Breast epithelium (tissue), 4 donors: ENCODE data around the gene PPP1R2. TPM values are rescaled to one million over a fixed set of nuclear protein-coding genes. Genes with fewer than 3 reads are reported as not detected.
"Not testable (repeated sequence)": the region's sequence is repeated elsewhere in the genome, so short reads cannot be mapped to it uniquely, and the experiment has no call there.

Experiments used
- DNase-seq, 2 donors: peaks; one replicate each; pipeline ENCODE4 v3.0.0-alpha.2; 2019; ENCODE audit warnings: low spot score in 2 of 2
- H3K27ac ChIP-seq, 2 donors: fragments of 200-600 bp; sonication (generic) in 1 of 2; one replicate each; pipeline ENCODE4 v1.5.1; 2016 to 2019; ENCODE audit warnings: mild to moderate bottlenecking in 1 of 2
- H3K27me3 ChIP-seq, 2 donors: fragments of 200-600 bp; sonication (generic) in 1 of 2; one replicate each; pipeline versions ENCODE4 v1.5.1 to v1.6.0; 2017 to 2019; ENCODE audit warnings: control low read depth in 1 of 2, mild to moderate bottlenecking in 1 of 2
- H3K36me3 ChIP-seq: fragments of 200-600 bp; one replicate; pipeline ENCODE4 v1.5.1; 2019
- H3K4me1 ChIP-seq, 2 donors: fragments of 200-600 bp; sonication (generic); one replicate each; pipeline ENCODE4 v1.5.1; 2016 to 2019; ENCODE audit warnings: control low read depth in 1 of 2
- H3K4me3 ChIP-seq, 3 donors: fragments of 200-600 bp; sonication (generic); 1 replicate in 2 of 3; 2 replicates in 1 of 3; pipeline ENCODE4 v1.5.1; 2016 to 2019; ENCODE audit warnings: mild to moderate bottlenecking in 3 of 3, moderate library complexity in 2 of 3
- H3K9me3 ChIP-seq, 2 donors: fragments of 200-600 bp; sonication (generic) in 1 of 2; one replicate each; pipeline ENCODE4 v1.5.1; 2016 to 2019; ENCODE audit warnings: control low read depth in 1 of 2
- POLR2A ChIP-seq: fragments of 450-650 bp; IDR thresholded peaks from one replicate; pipeline ENCODE4 v1.6.1; 2016; ENCODE audit warnings: antibody characterized with exemption, mild to moderate bottlenecking, moderate library complexity
- POLR2AphosphoS5 ChIP-seq, 3 donors: sonication (generic); formaldehyde crosslinking; IDR thresholded peaks; one replicate each; pipeline ENCODE4 v1.6.1; 2017; ENCODE audit warnings: antibody characterized with exemption in 3 of 3
- intact Hi-C: fragments of 100-400 bp; cut with DNase I; formaldehyde crosslinking; loops from one replicate; pipeline ENCODE4 v1.15.1; 2023; ENCODE audit warnings: low total_unique reads
- total RNA-seq, 3 donors: library from RNA; depleted of rRNA; stranded (reverse); fragments of >200 nt; gene quantifications; one replicate each; pipeline ENCODE4 v1.1.0, GENCODE V29; 2016
- TF ChIP-seq, protein P1 (sequence below), 3 donors: fragments of 450-650 bp; IDR thresholded peaks; one replicate each; pipeline ENCODE4 v1.5.1; 2016 to 2017; ENCODE audit warnings: antibody characterized with exemption in 3 of 3, mild to moderate bottlenecking in 3 of 3, moderate library complexity in 3 of 3

PPP1R2 gene
- total RNA-seq, 3 donors from 2014 or later, result 44.8 to 65.7 (median 61.6) TPM

DNA sequence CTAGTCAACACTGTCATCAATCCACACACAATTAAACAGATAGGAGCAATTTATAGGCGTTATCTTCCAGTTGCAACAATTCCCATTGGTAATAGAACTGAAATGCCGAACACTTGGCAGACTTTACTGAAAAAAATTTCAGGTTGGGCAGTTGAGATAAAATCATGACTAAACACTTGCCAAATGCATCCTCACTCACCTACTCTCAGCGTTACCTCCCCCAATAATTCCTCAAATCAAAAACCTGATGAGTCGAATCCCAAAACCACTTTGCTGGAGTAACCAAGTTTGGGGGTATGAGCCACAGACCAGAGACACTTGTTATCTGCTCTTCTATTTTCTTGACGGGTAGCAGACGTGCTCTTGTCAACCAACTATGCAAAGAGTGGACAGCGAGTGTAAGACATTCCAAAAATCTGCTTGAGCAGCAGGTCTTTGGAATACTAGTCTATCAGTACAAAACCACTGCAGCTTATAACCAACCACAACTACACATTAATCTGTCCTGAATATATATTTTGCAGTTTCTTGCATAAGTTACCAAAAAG, 30.3 kb downstream of the PPP1R2 start:
- Histone ChIP-seq H3K36me3 (no peaks in the 10 kb centered on the region), H3K4me1 (no peaks in the 10 kb centered on the region), H3K27me3 (no peaks in the 10 kb centered on the region), H3K4me3 (no peak overlapping the region), H3K9me3 (no peaks in the 10 kb centered on the region), H3K27ac (no peak overlapping the region)
- intact Hi-C loops, result no loop called here
- TF ChIP-seq, protein P1, sequence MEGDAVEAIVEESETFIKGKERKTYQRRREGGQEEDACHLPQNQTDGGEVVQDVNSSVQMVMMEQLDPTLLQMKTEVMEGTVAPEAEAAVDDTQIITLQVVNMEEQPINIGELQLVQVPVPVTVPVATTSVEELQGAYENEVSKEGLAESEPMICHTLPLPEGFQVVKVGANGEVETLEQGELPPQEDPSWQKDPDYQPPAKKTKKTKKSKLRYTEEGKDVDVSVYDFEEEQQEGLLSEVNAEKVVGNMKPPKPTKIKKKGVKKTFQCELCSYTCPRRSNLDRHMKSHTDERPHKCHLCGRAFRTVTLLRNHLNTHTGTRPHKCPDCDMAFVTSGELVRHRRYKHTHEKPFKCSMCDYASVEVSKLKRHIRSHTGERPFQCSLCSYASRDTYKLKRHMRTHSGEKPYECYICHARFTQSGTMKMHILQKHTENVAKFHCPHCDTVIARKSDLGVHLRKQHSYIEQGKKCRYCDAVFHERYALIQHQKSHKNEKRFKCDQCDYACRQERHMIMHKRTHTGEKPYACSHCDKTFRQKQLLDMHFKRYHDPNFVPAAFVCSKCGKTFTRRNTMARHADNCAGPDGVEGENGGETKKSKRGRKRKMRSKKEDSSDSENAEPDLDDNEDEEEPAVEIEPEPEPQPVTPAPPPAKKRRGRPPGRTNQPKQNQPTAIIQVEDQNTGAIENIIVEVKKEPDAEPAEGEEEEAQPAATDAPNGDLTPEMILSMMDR (IDR thresholded peaks at IDR 0.05), result no peak
- TF ChIP-seq POLR2AphosphoS5 (IDR thresholded peaks at IDR 0.05), result no peak
- TF ChIP-seq POLR2A, result no peak
- no peak for DNase-seq

DNA sequence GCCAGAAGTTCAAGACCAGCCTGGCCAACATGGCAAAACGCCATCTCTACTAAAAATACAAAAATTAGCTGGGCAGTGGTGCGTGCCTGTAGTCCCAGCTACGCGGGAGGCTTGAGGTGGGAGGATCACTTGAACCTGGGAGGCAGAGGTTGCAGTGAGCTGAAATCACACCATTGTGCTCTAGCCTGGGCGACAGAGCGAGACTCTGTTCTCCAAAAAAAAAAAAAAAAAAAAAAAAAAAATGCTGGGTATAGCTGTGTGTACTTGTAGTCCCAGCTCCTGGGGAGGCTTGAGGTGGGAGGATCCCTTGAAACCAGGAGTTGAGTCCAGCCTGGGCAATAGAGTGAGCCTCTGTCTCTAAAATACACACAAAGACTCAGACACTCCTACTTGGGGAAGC, 32.0 kb downstream of the PPP1R2 start:
- intact Hi-C loops, result no loop called here

GRCh38 chr3:195508185-195508584, 34.9 kb downstream of the PPP1R2 start:
- H3K27ac ChIP-seq, result no peak overlapping the region
- intact Hi-C loops, result loop anchor here (5.0 kb wide), 1 partner anchor 84 kb away; no protein-coding TSS in a partner anchor
- TF ChIP-seq, protein P1 (IDR thresholded peaks at IDR 0.05), result no peak
- no peak for TF ChIP-seq POLR2A
- no peak for TF ChIP-seq POLR2AphosphoS5 (IDR thresholded peaks at IDR 0.05)
- no peak for DNase-seq
- no peaks in the 10 kb centered on the region for H3K9me3 ChIP-seq
- no peaks in the 10 kb centered on the region for H3K36me3 ChIP-seq
- H3K27me3 ChIP-seq, result no peaks in the 10 kb centered on the region
- H3K4me1 ChIP-seq, result no peaks in the 10 kb centered on the region
- no peak overlapping the region for H3K4me3 ChIP-seq

More for the DNA sequence above, 32.0 kb downstream of the PPP1R2 start:
- Histone ChIP-seq H3K9me3 (no peaks in the 10 kb centered on the region), H3K27ac (no peak overlapping the region), H3K36me3 (no peaks in the 10 kb centered on the region), H3K4me1 (no peaks in the 10 kb centered on the region), H3K27me3 (no peaks in the 10 kb centered on the region), H3K4me3 (no peak overlapping the region)
- TF ChIP-seq POLR2A, result no peak
- TF ChIP-seq, protein P1 (IDR thresholded peaks at IDR 0.05), result no peak
- TF ChIP-seq POLR2AphosphoS5 (IDR thresholded peaks at IDR 0.05), result no peak
- no peak for DNase-seq

- intact Hi-C loops, result no loop called here
- no peak for TF ChIP-seq POLR2A
- TF ChIP-seq, protein P1 (IDR thresholded peaks at IDR 0.05), result no peak
- no peak for TF ChIP-seq POLR2AphosphoS5 (IDR thresholded peaks at IDR 0.05)
- H3K9me3 ChIP-seq, result no peaks in the 10 kb centered on the region
Observed at GRCh38 chr3:195475614-195476013, 67.5 kb downstream of the PPP1R2 start.

GRCh38 chr3:195475116-195475515, 68.0 kb downstream of the PPP1R2 start:
- H3K36me3 ChIP-seq, H3K27ac ChIP-seq, DNase-seq, H3K27me3 ChIP-seq, H3K4me3 ChIP-seq, H3K4me1 ChIP-seq, H3K9me3 ChIP-seq, intact Hi-C loops: not testable (repeated sequence)

More at GRCh38 chr3:195475614-195476013, 67.5 kb downstream of the PPP1R2 start:
- Histone ChIP-seq H3K4me3 (no peak overlapping the region), H3K36me3 (no peaks in the 10 kb centered on the region), H3K4me1 (no peaks in the 10 kb centered on the region), H3K27ac (no peak overlapping the region), H3K27me3 (no peaks in the 10 kb centered on the region)
- DNase-seq, result no peak

- no peak overlapping the region for H3K4me3 ChIP-seq
- no peaks in the 10 kb centered on the region for H3K4me1 ChIP-seq
- no peak overlapping the region for H3K27ac ChIP-seq
- DNase-seq, result no peak
- H3K27me3 ChIP-seq, result no peaks in the 10 kb centered on the region
- intact Hi-C loops, result no loop called here
- no peaks in the 10 kb centered on the region for H3K36me3 ChIP-seq
- H3K9me3 ChIP-seq, result no peaks in the 10 kb centered on the region
- no peak for TF ChIP-seq POLR2AphosphoS5 (IDR thresholded peaks at IDR 0.05)
- TF ChIP-seq, protein P1 (IDR thresholded peaks at IDR 0.05), result no peak
- no peak for TF ChIP-seq POLR2A
Observed at GRCh38 chr3:195468841-195469240, 74.3 kb downstream of the PPP1R2 start.
